ENCODE results near the gene NAA15.
A peak's percentile ranks its signal among the peaks of the same experiment; 100 is the strongest.
"Not testable (repeated sequence)": the region's sequence is repeated elsewhere in the genome, so short reads cannot be mapped to it uniquely, and the experiment has no call there.

NAA15 gene

DNA sequence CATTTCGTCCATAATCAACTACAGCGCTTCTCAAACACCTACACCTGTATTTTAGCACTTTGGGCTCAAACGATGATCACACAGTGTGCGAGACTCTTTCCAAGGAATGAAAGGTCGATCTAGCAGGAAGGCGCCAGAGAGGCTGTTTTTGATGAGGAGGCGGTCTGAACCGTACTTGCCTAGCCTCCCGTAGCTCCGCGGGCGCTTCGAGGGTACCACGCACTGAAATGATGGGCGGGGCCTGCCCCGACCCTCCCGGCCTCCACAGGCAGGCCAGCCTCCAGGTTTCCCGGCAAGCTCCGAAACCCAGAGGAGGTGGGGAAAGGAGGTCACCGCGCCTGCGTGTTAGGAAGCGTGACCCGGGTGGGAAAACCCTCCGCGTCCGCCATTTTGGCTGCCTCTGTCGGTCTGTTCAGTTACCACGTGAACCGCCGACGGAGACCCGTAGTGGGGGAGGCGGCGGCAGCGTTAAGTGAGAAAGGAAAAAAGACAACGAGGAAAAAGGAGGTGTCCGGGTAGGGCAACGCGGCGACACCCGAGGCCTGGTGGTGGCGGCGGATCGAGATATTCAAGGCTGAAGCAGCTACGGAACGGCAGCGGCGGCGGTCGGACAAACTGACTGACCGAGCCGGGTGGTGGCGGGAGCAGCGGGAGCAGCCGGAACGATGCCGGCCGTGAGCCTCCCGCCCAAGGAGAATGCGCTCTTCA is at the start of gene NAA15:
Gene NAA15 (plus strand): TSS at position 393 of the 708 bp plus-strand sequence. CDS start 273 bp downstream, at position 666.
- DNase-seq (ENCODE audit: low read depth) = peak; percentile 90

DNA sequence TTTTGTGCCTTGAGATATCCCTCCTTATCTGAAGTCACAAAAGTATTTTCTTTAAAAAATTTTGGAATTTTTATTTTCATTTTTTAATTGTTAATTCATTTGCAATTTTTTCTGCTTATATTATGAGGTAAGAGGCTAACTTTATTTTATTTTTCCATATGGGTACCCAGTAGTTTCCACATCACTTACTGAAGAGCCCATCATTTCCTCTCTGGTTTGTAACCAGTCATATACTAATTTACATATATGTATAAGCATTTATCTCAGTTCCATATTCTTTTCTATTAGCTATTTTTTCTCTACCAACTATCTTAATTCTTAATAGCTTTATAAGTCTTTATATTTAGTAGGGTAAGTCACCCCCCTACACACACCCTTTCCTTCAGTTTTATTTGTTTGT is 48.3 kb upstream of the NAA15 start:
- no peak for DNase-seq (ENCODE audit: low read depth)

DNA sequence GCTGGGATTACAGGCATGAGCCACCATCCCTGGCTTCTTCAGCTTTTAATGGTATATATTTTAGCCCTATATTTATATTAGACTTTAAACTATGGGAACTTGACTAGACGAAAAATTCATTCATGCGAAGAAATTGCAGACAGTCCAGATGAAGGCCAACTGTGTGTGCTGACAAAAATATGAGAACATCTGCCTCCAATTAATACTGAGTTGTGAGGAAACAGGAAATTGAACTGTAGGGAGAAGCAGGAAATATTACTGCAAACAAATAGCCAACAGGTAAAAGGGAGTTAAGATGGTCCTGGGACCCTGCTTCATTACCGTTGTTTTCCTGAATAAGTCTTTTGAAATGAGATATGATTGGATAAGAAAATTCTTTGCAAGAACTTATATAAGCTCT is 47.6 kb upstream of the NAA15 start:
- DNase-seq (ENCODE audit: low read depth) = no peak

DNA sequence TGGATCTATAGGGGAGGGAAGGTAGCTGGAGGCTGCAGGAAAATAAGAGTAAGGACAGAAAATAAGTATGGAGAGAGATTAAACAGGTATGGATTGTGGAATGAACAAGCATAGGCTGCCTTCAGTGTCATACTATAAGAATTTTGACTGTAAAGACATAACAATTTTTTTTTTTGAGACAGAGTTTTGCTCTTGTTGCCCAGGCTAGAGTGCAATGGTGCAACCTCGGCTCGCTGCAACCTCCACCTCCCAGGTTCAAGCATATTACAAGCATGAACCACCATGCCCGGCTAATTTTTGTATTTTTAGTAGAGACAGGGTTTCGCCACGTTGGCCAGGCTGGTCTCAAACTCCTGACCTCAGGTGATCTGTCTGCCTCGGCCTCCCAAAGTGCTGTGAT is 45.7 kb upstream of the NAA15 start:
- DNase-seq (ENCODE audit: low read depth) = not testable (repeated sequence)

DNA sequence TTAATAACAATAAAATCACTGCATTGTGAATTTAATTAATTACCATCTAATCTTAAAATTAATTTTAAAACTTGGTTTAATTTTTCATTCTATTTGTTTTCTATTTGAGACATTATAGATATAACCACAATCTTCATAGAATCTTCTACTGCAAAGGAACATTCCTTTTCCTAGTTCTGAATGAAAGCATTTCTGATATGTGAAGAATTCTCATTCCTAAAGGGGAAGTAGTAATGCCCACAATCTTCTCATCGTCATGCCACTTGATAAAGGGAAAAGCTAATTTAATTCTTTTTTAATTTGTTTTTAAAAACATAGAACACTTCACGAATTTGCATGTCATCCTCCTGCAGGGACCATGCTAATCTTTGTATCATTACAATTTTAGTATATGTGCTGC is 45.0 kb upstream of the NAA15 start:
- no peak for DNase-seq (ENCODE audit: low read depth)

DNA sequence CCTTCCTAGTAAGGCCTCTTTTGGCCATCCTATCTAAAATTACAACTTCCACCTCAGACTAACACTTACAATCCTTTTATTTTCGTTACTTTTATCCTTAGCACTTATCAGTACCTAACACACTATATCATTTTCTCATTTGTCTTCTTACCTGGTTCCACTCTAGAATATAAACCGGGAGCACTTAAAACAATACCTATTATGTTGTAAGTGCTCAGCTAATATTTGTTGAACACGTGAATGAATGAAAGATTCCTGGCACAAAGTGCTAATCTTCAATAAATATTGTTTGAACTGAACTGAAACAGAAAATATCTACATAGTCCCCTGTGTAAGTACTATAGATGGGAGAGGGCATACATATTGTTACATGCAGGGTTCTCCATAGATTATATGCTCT is 35.7 kb upstream of the NAA15 start:
- no peak for DNase-seq (ENCODE audit: low read depth)

DNA sequence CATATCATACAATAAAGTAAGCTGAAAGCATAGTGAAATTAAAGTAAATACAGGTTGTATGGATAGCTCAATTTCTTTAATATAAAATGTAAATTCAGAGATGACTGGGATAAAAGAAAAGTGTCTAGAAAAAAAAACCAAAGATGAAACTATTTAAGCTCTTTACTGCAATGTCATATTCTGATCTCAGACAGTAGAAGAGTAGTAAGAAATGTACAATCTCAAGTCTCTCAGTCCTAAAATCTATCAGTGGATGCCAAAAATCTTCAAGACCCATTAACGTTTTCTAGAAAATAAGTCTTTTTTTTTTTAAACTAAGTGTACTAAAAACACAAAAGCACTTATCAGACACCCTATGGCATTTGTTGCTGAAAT is 35.1 kb upstream of the NAA15 start:
- no peak for DNase-seq (ENCODE audit: low read depth)

DNA sequence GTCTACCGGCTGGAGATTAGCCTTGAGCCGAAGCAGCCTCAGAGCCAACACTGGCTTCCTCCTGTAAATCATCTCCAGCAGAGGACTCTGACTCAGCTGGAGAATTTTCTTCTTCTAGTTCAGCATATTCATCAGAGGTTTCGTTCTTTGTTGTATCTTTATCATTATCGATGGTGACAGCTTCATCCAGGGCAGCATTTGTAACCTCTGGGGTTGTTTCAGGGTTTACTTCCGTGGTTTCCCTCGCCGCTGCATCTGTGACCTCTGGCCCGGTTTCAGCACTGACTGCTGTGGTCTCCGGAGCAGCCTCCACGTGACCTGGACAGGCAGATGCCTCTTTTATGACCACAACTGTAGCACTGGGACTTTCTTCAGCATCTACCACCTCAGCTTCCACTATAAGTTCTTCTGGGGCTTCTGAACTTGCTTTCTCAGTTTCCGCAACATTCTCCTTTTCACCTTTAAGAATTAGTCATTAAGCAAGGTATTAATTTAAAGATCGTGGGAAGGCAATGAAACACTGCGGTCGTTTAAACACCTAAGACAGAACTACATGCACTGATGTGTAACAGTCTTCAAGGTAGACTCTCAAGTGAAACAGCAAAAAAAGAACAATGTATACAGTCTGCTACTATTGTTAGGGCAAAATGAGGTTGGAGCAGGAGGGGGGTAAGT is 34.6 kb upstream of the NAA15 start:
- peak; percentile 68 for DNase-seq (ENCODE audit: low read depth)

DNA sequence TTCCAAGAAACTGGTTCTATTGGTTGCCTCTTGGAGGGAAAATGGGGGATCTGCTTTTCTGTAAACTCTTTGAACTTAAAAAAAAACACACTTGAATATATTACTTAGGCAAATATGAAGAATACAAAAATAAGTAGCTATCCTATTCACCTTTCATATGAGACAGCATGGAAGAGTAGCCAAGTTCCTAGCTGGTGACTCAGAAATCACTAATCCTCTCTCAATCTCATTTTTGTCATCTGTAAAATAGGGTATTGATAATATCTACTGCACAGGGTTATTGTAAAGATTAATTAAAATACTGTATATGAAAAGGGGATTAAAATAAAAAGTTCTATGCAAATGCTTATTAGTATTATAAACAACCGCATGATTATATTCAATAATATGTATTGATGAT is 34.0 kb upstream of the NAA15 start:
- no peak for DNase-seq (ENCODE audit: low read depth)

DNA sequence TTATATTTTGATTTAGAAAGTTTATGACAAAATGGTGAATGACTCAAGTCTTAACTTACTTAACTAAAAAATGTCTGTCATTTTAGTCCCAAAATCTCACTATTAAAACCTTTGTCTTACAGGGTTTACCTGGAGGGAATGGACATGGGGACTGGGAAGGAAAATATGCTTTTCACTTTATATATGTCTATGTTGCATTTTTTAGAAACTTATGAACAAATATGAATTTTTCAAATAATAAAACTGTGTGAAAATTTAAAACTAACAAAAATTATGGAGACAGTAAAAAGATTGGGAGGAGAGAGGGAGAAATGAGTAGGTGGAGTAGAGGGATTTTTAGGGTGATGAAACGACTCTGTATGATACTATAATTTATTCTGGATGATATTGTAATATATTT is 27.5 kb upstream of the NAA15 start:
- DNase-seq (ENCODE audit: low read depth) = no peak

DNA sequence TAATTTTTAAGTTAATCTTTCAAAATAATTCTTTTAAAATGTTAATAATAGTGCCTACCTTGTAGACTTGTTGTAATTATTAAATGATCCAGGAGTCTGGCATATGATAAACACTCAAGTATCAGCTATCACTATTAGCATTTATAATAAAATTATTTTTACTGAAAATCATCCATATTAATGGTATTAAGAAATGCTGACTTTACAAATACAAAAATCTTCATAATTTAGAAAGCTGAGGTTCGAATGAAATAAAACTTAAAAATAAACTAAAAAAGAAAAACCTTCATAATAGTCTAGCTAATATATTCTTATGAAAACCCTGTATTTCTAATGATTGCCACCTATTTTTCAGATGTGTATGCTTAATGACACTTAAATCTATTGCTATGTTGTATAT is 26.5 kb upstream of the NAA15 start:
- DNase-seq (ENCODE audit: low read depth) = no peak

DNA sequence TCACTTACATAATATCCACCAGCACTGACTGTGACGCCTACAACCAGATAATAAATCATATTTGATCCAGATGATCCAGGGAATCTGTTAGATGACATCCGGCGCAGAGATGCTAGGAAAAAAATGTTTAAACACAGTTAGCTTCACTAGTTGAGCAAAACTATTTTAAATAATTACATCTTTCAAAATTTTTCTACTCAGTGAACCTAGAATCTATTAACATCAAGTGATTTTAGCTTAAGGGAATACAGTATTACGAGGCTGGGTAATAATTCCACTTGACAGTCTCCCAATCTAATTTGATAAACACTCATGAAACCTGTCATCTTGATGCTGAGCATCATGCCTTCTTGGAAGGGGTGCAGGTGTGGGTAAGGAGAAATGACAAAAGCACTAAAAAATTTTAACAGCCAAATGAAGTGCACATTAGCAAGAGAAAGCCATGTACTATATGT is 26.0 kb upstream of the NAA15 start:
- no peak for DNase-seq (ENCODE audit: low read depth)

DNA sequence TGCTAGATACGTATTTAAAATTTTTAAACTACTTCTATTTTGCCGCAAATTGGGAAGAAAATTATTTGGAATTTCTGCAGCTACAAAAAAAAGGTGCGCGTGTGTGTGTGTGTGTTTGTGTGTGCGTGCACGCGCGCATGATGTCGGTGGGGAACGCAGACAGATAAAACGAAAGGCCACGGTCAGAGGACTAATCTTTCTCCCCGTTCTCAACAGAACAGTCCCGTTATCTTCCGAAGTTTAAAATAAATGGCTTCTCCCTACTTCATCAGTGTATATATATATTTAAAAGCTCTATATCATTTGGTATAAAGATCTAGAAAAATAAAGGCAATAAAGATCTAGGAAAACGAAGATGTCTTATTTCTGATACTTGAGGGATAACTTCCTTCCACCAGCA is 22.8 kb upstream of the NAA15 start:
- no peak for DNase-seq (ENCODE audit: low read depth)

DNA sequence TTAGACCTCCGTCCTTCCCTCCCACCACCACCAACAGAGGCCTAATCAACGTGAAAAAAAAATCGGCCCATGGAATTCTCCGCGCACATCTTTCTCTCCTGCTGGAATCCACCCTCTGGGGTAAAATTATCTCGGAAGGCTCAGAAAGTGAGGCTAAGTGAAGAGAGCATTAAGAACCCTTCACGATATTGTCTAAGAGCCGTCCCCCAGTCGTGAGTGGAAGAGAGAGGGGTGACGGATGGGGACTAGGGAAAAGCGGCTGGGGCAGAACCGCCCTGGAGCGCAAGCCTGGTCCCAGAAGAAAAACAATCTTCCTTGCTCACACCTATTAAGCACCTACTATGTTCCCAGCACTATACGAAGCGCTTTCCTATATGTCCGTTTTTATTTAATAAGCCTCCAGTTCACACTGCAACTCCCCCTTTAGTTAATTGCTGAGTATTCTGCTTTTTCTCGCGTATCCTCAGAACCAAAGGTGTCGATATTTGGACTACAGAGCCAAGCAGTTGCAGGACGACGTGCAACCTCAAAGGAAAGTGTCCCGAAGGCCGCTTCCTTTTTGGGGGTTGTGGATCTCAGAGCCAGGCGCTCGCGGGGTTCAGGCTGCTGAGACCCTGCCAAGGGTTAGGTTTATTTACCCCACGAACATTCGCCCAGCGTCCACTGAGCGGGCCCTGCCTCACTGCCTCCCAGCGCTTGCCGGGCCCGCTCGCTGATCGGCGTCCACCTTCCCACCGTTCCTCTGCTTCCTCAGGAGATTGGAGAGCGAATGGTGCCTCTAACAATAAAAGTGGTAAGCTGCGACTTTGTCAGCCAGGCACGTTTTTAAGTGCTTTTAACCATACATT is 22.2 kb upstream of the NAA15 start:
- no peak for DNase-seq (ENCODE audit: low read depth)

DNA sequence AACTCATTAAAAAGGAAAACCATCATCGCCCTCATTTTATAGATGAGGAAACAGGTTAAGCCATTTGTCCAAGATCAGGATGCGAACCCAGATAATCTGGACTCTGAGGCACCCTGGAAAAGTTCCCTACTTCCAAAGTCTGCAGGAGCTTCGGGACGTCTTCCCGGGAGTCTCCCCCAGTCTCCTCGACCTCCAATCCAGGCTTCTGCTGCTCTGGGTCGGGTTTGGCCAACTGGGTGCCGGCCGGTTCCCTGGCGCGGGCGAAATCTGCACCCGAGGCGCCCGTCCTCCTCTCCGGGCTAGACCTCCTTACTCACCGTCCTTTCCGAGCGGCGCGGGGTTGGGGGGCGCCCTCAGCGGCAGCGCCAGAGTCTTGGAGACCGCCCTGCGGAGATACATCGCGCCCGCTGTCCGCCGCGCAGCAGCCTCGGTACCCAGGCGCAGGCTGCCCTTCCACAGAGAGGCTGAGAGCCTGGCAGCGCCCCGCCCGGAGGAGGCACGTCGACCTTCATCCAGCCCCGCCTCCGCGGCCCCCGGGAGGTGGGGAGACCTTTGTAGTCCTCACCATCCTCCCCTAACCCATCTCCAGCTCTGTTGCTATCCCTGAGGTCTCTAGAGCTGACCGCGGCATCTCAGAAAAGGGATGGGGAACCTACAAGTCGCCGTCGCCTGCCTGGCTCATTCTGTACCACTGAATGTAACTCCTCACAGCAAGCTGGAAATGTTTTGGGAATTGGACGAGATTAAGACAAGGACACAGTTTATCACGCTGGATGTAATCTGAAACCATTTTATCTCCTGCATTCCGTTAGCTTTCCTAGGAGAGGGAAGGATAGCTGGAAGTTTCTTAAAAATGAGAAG is 21.3 kb upstream of the NAA15 start, which contains the start of gene MGARP:
Gene MGARP (minus strand): TSS at position 466 of the 861 bp plus-strand sequence. CDS start 67 bp downstream, at position 399.
- no peak for DNase-seq (ENCODE audit: low read depth)

DNA sequence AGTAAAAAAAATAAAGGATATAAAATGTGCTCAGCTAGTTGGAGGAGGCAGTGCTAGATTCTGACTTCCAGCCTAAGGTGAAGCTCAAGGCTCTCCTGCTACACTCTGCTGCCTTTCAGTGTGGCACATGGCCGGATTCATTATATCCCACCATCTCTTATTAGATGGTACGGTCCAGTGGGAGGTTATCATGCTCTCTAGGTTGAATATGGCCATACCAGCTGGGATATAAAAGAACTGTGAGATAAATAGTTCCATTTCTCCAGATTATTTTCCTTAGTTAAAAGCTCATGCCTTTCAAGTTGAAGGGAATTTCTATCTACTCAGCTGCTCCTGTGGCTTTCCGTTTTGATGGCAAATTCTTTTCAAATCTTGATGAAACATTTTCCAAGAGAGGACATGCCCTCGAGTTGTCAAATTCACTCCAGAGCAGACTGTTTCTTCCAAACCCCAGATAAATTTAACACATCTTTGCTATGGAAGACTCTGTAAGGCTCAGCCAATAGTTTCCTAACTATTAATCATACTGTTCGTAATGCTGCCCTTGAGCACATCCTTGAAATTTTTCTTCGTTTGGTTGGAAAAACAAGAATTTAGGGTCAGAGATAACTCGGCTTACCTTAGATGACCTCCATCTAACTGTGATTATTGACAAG is 19.1 kb upstream of the NAA15 start:
- no peak for DNase-seq (ENCODE audit: low read depth)

DNA sequence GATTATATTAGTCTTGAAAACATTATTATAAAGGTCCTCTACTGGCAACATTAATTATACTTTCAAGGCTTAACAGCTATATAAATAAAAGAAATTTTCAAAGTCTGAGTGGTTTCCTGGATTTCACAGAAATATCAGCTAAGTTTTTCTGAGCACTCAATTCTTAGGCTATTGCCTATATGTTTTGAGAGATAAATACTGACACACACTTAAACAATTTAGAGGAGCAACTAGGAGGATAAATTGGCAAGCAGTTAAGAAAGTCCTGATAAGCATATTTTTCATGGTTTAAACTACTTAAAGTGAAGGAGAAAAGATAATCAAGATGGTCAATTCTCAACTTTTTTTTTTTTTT is 18.6 kb upstream of the NAA15 start:
- no peak for DNase-seq (ENCODE audit: low read depth)

DNA sequence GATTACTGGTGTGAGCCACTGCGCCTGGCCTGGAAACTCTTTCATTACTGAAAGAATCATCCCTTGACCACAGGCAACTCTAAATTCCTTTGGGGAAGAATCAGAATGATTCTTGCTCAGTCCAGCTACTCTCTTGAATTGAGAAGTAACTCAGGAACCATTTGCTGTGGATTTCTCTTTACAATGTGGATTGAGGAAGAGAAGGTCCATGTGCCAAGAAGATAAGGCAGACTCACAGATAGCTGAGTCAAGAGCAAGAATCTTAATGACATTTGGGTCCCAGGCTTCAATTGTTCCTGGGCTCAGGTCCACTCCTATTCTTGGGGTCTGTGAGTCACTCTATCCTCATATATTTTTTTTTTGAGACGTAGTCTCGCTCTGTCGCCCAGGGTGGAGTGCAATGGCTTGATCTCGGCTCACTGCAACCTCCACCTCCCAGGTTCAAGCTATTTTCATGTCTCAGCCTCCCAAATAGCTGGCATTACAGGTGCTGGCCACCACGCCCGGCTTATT is 15.1 kb upstream of the NAA15 start:
- DNase-seq (ENCODE audit: low read depth) = no peak

DNA sequence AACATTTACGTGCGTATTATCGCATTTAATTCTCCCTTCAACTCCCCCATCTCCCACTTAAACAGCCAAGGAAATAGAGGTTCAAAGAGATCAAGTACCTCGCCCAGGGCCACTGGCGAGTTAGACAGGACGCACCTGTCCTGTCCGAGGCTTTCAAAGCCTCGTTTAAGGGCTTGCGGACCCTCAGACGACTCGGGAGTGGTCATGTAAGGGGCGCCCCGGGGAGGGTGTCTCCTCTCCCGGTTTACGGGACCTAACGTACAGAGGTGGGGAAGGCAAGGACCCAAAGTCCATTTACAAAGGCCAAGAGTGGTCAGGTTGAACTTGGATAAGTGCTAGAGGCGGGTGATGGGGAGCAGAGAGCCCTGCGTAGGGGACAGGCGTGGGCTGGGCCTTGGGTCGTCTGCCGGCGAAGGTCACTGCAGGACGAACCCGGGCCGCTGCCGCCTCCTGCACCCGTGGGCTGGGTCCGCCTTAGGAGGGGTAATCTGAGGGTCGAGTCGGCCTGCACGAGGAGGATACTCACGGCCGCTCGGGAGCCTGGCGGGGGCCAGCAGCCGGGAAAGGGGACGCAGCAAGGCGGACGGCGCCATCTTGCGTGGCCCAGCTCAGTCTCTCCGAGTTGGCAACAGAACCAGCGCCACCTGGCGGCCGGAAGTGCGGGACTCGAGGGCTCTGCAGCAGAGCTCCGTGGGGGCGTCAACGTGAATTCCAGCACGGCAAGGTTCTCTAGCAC is 5.9 kb upstream of the NAA15 start:
- DNase-seq (ENCODE audit: low read depth) = no peak

DNA sequence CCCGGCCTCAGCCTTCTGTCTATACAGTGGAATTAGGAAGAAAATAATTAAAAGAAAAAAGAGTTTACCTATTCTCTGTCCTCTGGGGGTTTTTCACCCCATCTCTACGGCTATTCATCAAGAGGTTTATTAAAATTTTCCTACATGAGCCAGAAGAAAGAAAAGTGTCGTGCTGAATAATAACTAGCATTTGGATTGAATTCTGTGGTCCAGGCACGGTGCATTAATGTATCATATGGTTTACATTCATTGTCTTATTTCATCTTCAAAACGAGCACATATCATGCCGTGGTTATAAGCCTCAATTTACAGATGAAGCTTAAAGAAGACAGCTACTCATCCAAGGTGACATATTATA is 5.4 kb upstream of the NAA15 start:
- no peak for DNase-seq (ENCODE audit: low read depth)

DNA sequence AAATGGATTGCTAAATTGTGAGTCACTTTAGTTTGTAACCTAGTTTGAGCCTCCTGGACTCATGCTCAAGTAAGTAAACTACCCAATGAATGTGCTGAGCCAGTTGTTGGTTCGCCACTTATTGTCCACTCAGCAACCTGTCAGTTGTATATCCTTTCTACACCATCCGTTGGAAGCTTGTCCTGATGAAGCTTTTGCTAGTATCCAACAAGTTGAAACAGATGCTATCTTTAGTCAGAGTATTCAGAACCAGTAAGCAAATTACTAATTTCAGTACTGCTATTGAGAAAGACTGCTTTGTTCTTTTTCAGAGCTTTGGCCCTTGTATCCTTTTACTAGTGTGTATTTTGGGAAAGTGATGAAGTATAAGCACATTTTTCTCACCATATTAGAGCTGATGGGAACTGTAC is 4.3 kb upstream of the NAA15 start:
- DNase-seq (ENCODE audit: low read depth) = no peak
